Measurements from ENCODE around the gene SPRY4. TPM values are rescaled to one million over a fixed set of nuclear protein-coding genes. Genes with fewer than 3 reads are reported as not detected.

Gene SPRY4
- total and polyA plus RNA-seq, 10 donors: 0.76 to 33.5 (median 15.8) TPM

GRCh38 chr5:142283304-142283703 lies 41.5 kb downstream of the SPRY4 start:
- no peaks in the 10 kb centered on the region for H3K36me3 ChIP-seq
- H3K9me3 ChIP-seq: no peaks in the 10 kb centered on the region
- H3K27me3 ChIP-seq (replicated peaks in 1 of 7): no peaks in the 10 kb centered on the region
- 73 to 79% (median 75%) methylated on average over 6 of the region's 6 CpGs for WGBS, 5 donors
- DNase-seq: no peak
- no peak overlapping the region for H3K27ac ChIP-seq
- intact Hi-C loops (cut with DNase I; ENCODE audit: low total_unique reads): no loop called here
- H3K4me3 ChIP-seq: no peak overlapping the region
- peaks cover 0 to 39% (median 25%) of the 10 kb centered on the region in 6 donors for H3K4me1 ChIP-seq
- TF ChIP-seq POLR2A (IDR thresholded peaks at IDR 0.05) (no peak), POLR2AphosphoS5 (IDR thresholded peaks at IDR 0.05) (no peak), CTCF (IDR thresholded peaks at IDR 0.05 in 8 of 11, conservative IDR thresholded peaks at IDR 0.05 in 3 of 11) (no peak)

DNA sequence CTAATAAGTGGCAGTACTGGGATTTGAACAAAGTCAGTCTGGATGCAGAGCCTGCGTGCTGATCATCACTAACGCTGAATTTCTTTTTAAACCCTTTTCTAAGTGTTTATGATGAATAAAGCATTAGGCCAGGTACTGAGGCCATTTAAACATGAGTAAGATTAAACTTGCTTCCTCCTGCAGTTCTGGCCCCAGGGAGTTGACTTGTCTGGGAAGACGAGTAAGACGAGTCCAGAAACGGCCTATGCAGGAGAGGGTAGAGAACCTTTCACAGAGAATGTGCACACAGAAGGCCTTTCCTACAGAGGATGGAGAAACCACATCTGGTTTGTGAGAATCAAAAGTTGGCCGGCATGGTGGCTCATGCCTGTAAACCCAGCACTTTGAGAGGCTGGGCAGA lies 42.9 kb downstream of the SPRY4 start:
- WGBS, 5 donors: 93 to 98% (median 93%) methylated on average over 6 of the region's 6 CpGs
- no peak for TF ChIP-seq CTCF (IDR thresholded peaks at IDR 0.05 in 8 of 11, conservative IDR thresholded peaks at IDR 0.05 in 3 of 11)
- no peak for TF ChIP-seq POLR2AphosphoS5 (IDR thresholded peaks at IDR 0.05)
- no peak for TF ChIP-seq POLR2A (IDR thresholded peaks at IDR 0.05)
- peaks cover 0 to 29% (median 16%) of the 10 kb centered on the region in 6 donors for H3K4me1 ChIP-seq
- no peaks in the 10 kb centered on the region for H3K36me3 ChIP-seq
- H3K27ac ChIP-seq: no peak overlapping the region
- intact Hi-C loops (cut with DNase I; ENCODE audit: low total_unique reads): no loop called here
- no peaks in the 10 kb centered on the region for H3K9me3 ChIP-seq
- no peak for DNase-seq
- H3K27me3 ChIP-seq (replicated peaks in 1 of 7): no peaks in the 10 kb centered on the region
- no peak overlapping the region for H3K4me3 ChIP-seq

- TF ChIP-seq POLR2AphosphoS5 (IDR thresholded peaks at IDR 0.05): peak; percentile 67 to 77 (median 75)
- TF ChIP-seq POLR2A (IDR thresholded peaks at IDR 0.05): no peak
- TF ChIP-seq CTCF (IDR thresholded peaks at IDR 0.05 in 8 of 11, conservative IDR thresholded peaks at IDR 0.05 in 3 of 11): no peak
- Histone ChIP-seq H3K36me3 (no peaks in the 10 kb centered on the region), H3K4me1 (peaks cover 0 to 29% (median 16%) of the 10 kb centered on the region in 6 donors), H3K4me3 (no peak overlapping the region), H3K27ac (peak overlapping the region in 7 of 8 donors; percentile 43 to 70 (median 69)), H3K9me3 (no peaks in the 10 kb centered on the region), H3K27me3 (replicated peaks in 1 of 7) (no peaks in the 10 kb centered on the region)
- intact Hi-C loops (cut with DNase I; ENCODE audit: low total_unique reads): no loop called here
- 45 to 79% (median 65%) methylated on average over 6 of the region's 6 CpGs for WGBS, 5 donors
- DNase-seq: no peak
Measured at GRCh38 chr5:142281008-142281367, 43.8 kb downstream of the SPRY4 start.

- Histone ChIP-seq H3K9me3 (no peaks in the 10 kb centered on the region), H3K27me3 (replicated peaks in 1 of 7) (no peaks in the 10 kb centered on the region), H3K4me1 (peaks cover 0 to 29% (median 16%) of the 10 kb centered on the region in 6 donors), H3K27ac (peak overlapping the region in 7 of 8 donors; percentile 43 to 70 (median 69)), H3K4me3 (no peak overlapping the region), H3K36me3 (no peaks in the 10 kb centered on the region)
- 46 to 69% (median 59%) methylated on average over 13 to 17 of the region's 17 CpGs for WGBS, 5 donors
- no peak for TF ChIP-seq POLR2A (IDR thresholded peaks at IDR 0.05)
- peak; percentile 20 to 49 (median 35) for TF ChIP-seq POLR2AphosphoS5 (IDR thresholded peaks at IDR 0.05)
- intact Hi-C loops (cut with DNase I; ENCODE audit: low total_unique reads): no loop called here
- DNase-seq: no peak
Measured at GRCh38 chr5:142280066-142281007, 44.5 kb downstream of the SPRY4 start.
